Measurements from ENCODE around the gene LGALS9C.
"Not testable (repeated sequence)": the region's sequence is repeated elsewhere in the genome, so short reads cannot be mapped to it uniquely, and the experiment has no call there.

The LGALS9C gene

DNA sequence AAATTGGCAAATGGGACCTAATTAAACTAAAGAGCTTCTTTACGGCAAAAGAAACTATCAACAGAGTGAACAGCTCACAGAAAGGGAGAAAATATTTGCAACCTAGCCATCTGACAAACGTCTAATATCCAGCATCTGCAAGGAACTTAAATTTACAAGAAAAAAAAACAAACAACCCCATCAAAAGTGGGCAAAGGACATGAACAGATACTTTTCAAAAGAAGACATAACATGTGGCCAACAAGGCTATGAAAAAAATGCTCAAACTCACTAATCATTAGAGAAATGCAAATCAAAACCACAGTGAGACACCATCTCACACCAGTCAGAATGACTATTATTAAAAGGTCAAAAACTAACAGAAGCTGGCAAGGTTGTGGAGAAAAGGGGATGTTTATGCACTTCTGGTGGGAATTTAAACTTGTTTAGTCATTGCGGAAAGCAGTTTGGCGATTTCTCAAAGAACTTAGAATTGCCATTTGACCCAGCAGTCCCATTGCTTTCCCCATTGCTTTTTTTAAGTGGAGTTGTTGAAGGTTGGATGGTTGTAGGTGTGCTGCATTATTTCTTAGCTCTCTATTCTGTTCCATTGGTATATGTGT lies 52.4 kb downstream of the LGALS9C start:
- in situ Hi-C loops (cut with HindIII; ENCODE audit: low sequenced_read_pairs): not testable (repeated sequence)

DNA sequence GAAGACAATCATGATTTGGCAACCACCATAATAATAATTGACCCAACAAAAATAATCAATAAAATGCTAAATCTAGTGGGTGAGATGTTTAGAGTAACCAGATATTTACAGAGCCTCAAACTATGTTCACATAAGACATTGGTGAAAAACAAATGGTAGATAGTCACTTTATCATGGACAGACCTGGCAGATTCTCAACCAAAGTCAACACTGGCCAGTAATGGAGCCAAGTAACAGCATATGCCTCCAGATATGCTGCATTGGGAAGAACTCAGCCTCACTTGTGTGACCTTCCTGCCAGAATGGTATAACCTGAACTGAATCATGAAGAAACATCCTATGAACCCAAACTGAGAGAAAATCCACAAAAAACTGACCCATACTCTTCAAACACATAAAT lies 53.8 kb downstream of the LGALS9C start:
- in situ Hi-C loops (cut with HindIII; ENCODE audit: low sequenced_read_pairs): not testable (repeated sequence)

DNA sequence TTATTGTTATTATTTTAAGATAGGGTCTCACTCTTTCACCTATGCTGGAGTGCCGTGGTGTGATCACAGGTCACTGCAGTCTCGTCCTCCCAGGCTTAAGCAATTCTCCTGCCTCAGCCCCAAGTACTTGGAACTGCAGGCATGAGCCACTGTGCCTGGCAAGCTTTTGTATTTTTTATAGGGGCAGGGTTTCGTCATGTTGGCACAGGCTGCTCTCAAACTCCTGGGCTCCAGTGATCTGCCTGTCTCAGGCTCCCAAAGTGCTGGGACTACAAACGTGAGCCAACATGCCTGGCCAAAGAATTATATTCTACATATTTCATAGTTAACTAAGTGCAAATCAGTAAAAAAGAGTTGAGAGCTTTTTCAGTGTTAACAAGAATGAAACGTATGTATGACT lies 65.6 kb downstream of the LGALS9C start:
- in situ Hi-C loops (cut with HindIII; ENCODE audit: low sequenced_read_pairs): not testable (repeated sequence)

DNA sequence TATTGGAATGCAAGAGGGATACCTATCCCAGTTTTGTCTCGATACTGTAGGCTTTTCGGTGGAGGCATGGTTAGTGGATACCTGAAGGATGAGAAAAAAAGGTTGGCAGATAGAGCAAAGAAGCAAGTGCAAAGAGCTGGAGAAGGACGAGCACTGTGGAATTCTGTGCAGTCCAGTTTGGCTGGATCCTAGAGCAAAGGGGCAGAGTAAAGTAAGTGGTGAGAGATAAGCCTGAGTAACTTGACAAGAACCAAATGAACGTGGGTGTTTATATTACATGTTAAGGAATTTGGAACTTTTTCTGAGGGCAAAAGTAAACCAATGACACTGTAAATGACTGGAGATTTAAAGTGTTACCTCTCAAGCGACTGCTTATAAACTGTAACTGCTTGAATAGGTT lies 66.3 kb downstream of the LGALS9C start:
- in situ Hi-C loops (cut with HindIII; ENCODE audit: low sequenced_read_pairs): not testable (repeated sequence)

Data from endothelial cell of hepatic sinusoid (primary cell).